ENCODE data around the gene TRMT2B. TPM values are rescaled to one million over a fixed set of nuclear protein-coding genes. Genes with fewer than 3 reads are reported as not detected.
"Not testable (repeated sequence)": the region's sequence is repeated elsewhere in the genome, so short reads cannot be mapped to it uniquely, and the experiment has no call there.

TRMT2B gene
- total RNA-seq, 1 donor from 2014 or later, result 24.3 TPM

DNA sequence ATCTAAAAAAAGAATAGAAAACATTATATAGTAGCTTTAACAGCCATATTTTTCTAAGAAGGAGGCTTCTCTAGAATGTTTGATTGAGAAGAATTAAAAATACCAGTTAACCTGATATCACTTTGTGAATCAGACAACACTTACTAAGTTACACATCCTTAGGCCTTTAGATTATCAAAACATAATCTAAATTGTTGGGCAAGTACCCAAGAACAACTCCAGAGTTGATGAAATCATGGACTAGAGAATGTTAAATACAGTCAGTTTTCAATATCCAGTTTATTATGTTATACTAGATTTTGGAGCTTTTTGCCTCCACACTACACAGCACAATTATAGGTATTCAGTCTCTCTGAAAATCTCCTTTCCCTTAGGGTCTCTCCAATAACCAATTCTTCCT, 42.8 kb downstream of the TRMT2B start:
- DNase-seq (ENCODE audit: low read depth, low spot score), result no peak

DNA sequence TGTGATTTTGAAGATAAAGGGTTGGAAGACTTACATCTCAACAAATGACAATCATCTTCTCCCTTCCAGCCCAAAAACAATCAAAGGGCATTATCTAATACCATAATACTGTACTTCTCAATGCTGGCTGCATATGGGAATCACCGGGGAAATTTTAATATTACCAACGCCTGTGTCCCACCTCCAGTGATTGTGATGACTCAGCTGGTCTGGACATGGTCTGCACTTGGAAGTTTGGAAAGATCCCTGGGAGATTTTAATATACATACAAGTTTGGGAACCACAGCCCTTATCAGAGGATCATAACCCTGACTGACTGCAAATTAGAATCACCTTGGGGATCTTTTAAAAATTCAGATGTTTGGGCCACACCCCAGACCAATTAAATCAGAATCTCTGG, 52.5 kb downstream of the TRMT2B start:
- no peak for DNase-seq (ENCODE audit: low read depth, low spot score)

GRCh38 chrX:100995469-100995868, 56.4 kb downstream of the TRMT2B start:
- DNase-seq (ENCODE audit: low read depth, low spot score), result peak; percentile 32

DNA sequence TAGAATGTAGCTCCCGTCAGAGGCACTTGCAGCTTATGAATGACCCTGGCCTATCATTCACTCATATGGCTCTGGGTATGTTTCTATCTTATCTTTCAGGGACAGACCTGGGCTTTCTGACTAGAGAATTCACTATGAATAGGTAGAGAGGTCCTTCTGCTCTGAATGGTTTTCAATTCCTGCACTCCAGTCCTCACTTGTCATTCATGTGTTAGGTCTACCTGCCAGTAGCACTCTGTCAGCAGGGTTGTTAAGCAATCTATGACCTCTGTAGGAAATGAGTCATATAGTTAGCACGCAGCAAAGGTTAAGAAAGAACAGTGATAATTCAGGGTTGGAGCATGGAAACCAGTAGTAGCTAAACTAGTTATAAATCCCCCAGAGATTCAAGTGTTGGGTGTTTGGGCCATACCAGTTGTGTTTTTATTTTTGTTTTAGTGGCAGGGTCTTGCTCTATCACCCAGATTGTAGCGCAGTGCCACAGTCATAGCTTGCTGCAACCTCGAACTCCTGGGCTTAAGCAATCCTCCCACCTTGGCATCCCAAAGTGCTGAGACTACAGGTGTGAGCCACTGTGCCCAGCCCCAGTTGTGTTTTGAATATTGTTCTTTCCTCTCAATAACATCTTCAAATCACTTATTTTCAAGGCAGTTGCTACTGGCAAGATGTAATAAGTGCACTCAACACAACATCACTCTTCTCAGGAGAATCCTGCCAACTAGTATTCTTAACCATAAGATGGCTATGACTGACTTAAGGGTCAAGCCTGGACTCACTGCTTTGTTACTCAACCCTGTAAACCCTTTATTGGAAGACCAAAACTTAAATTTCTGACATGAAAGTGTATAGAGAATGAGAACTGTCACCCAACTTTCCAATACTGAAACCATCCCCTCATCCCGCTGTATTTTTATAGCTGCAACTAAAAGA, 57.3 kb downstream of the TRMT2B start:
- no peak for DNase-seq (ENCODE audit: low read depth, low spot score)

DNA sequence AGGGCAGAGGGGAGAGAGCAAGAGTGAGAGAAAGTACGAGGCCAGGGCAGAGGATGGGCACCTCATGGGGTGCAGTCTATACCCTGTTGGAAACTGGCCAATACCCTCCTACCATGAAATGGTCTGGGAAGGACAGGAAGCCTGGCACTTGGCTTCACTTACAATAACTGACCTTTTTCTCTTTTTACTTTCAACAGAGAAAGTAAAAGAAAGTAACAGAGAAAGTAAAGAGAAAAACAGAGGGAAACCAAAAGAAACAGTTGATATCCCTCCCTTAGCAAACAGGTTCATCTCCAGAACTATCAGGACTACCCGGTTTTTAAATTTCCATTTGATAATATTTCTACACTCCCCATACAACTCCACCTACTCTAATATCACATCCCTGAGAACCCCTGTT, 61.8 kb downstream of the TRMT2B start:
- no peak for DNase-seq (ENCODE audit: low read depth, low spot score)

DNA sequence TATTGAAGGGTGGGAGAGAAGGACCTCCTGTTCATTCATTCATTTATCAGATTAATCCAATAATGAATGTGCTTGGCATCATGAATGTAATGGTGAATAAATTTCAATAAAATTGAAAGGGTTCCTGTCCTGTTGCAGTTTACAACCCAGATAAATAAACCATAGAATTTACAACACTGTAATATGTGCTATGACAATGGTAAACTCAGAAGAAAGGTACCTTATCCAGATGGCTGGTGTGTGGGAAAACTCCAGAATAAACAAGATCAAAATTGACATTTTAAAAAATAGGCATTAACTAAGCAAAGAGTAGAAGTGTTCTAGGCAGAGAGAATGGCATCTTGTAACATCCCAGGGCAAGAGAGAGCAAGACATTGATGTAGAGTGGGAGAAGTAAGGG, 67.1 kb downstream of the TRMT2B start:
- no peak for DNase-seq (ENCODE audit: low read depth, low spot score)

GRCh38 chrX:100981498-100981845, 70.4 kb downstream of the TRMT2B start:
- not testable (repeated sequence) for DNase-seq (ENCODE audit: low read depth, low spot score)

DNA sequence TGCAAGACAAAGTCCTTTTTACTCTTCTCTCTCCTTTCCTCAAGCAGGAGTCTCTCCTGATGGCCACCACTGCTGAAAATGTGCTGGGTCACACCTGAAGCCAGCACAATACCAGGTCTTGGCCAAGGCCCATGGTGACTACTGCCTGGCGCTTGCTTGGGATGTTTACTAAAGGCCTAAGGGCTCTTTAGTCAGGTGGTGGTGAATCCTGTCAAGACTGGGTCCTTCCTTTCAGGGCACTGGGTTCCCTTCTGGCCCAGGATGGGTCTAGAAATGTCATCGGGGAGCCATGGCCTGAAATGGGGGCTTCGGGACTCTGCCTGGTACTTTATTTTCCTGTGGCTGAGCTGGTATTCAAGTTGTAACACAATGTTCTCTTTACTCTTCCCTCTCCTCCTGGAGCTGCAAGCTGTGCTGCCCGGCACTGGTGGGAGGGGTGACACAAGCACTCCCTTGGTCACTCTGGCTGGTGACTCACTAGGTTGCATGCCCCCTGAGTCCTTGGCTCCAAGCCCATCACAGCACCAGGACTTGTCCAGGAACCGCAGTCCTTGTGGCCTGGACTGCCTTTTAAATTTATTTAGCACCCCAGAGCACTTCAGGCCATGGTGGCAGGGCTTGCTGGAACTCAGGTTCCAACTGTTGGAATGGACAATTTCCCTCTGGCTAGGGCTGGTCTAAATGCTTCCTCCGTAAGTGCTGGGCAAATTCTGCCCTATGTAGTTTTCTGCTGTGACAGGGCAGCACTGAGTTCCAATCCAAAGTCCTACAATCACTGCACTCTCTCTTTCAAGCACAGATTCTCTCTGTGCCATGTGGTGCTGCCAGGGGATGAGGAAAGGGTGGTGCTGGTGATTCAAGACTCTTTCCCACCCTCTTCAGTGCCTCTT, 71.1 kb downstream of the TRMT2B start:
- DNase-seq (ENCODE audit: low read depth, low spot score), result peak; percentile 30

- DNase-seq (ENCODE audit: low read depth, low spot score), result no peak
Observed at GRCh38 chrX:100979881-100980607, 71.9 kb downstream of the TRMT2B start.

GRCh38 chrX:100976211-100976610, 75.7 kb downstream of the TRMT2B start:
- DNase-seq (ENCODE audit: low read depth, low spot score), result no peak

DNA sequence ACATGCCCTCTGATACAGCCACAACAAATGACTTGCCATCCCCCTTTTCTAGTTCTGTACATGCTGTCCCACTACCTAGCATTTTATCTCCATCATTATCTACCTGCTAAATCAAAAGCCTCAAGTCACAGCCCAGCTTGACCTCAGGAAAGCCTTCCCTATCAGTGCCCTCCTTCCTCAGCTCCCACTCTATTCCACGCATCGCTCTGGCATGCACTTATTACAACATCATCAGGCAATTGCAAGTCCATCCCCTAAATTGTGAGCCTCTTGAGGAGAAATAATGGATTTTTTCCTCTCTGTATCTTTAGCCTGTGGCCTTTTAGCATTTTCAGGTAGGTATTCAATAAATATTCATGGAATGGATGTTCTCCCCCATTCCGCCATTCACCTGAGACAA, 76.7 kb downstream of the TRMT2B start:
- DNase-seq (ENCODE audit: low read depth, low spot score), result no peak

DNA sequence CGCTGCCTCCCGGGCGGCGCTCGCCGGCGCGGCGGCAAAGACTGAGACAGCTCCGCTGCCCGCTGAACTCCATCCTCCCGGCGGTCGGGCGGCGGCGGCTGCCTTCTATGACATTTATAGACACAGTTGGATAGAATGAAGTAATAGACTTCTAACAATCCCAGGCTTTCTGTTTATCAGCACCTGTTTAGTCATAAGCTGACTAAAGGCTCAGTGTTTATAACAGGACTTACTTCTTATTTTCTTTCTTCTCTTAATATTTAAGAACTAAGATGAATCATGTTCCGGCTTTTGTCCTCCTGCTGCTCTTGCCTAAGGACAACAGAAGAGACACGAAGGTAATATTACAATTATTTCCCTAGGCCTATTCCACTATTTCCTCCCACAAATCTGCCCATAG, 78.5 kb downstream of the TRMT2B start:
- DNase-seq (ENCODE audit: low read depth, low spot score), result peak; percentile 57

- no peak for DNase-seq (ENCODE audit: low read depth, low spot score)
Observed at GRCh38 chrX:100969936-100970335, 82.0 kb downstream of the TRMT2B start.

DNA sequence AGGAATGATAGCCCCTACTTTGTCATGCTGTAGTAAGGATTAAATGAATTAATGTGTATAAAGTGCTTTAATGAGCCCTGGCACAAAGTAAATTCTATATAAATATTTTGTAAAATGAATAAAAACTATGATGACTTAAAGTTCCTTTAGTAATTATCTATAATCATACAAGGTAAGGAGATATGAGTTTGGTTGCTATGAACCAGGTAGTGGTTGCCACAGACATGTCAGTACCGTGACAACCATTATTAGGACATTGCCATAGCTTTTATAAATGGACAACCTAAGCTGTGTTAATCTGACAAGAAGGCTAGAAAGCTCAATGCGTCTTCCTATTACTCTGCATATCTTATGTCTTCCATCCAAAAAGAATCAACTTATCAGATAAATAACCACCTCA, 82.5 kb downstream of the TRMT2B start, which contains the start of gene ARL13A:
Gene ARL13A (plus strand): TSS at position 301 of the 400 bp plus-strand sequence. CDS start 3,982 bp downstream, outside the sequence.
- DNase-seq (ENCODE audit: low read depth, low spot score), result no peak

DNA sequence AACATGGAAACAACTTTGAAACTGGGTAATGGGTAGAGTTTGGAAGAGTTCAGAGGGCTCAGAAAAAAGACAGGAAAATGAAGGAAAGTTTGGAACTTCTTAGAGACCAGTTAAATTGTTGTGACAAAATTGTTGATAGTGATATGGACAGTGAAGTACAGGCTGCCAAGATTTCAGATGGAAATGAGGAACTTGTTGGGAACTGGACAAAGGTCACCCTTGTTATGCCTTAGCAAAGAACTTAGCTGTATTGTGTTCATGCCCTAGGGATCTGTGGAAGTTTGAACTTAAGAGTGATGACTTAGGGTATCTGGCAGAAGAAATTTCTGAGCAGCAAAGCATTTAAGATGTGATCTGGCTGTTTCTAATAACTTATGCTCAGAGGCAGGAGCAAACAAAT, 87.5 kb downstream of the TRMT2B start:
- no peak for DNase-seq (ENCODE audit: low read depth, low spot score)

- no peak for DNase-seq (ENCODE audit: low read depth, low spot score)
Observed at GRCh38 chrX:100962811-100963210, 89.1 kb downstream of the TRMT2B start.

Other genes starting within 250 kb of the TRMT2B start
- gene CSTF2, start 231.7 kb downstream of the TRMT2B start, total RNA-seq, result 24.9 and 41.0 TPM in 2 replicates
- gene NOX1, start 177.8 kb downstream of the TRMT2B start, total RNA-seq, result not detected in 2 replicates
- gene XKRX, start 123.2 kb downstream of the TRMT2B start, total RNA-seq, result 0.13 and 0.25 TPM in 2 replicates
- not detected in 2 replicates for gene ARL13A, start 82.4 kb downstream of the TRMT2B start, total RNA-seq
- 3.1 and 9.1 TPM in 2 replicates for gene TMEM35A, start 26.8 kb upstream of the TRMT2B start, total RNA-seq
- gene CENPI, start 46.1 kb upstream of the TRMT2B start, total RNA-seq, result 25.2 and 44.7 TPM in 2 replicates
- 0.13 and 0.18 TPM in 2 replicates for gene DRP2, start 167.7 kb upstream of the TRMT2B start, total RNA-seq
- gene TAF7L, start 239.2 kb upstream of the TRMT2B start, total RNA-seq, result 0.88 and 1.2 TPM in 2 replicates

Measured in pulmonary artery endothelial cell (primary cell).